OCI-LY3 (cell line): Measurements from ENCODE around the gene RRH.

Experiments used
- H2AFZ ChIP-seq: fragments of 200-600, 300-600 bp; shearing (Covaris generic); 2 replicates; pipeline ENCODE4 v1.6.0; 2014; ENCODE audit warnings: antibody characterized with exemption, low read depth, low read length
- H3K27ac ChIP-seq: fragments of 200-600, 300-600 bp; sonication (generic); 2 replicates; pipeline ENCODE4 v1.5.1; 2014; ENCODE audit warnings: mild to moderate bottlenecking, low read length, moderate library complexity, mixed read lengths
- H3K27me3 ChIP-seq: fragments of 200-600, 300-600 bp; sonication (generic); 2 replicates; pipeline ENCODE4 v1.6.1; 2014; ENCODE audit warnings: low read depth, low read length, mixed read lengths
- H3K36me3 ChIP-seq: fragments of 200-600, 300-600 bp; sonication (generic); replicated peaks from 2 replicates; pipeline ENCODE3; 2014; ENCODE audit warnings: low read depth, low read length, mixed read lengths
- H3K4me1 ChIP-seq: fragments of 300-600, 200-600 bp; sonication (generic); 2 replicates; pipeline ENCODE4 v1.6.1; 2014; ENCODE audit warnings: low read length, mixed read lengths
- H3K4me2 ChIP-seq: fragments of 200-600, 300-600 bp; sonication (generic); 2 replicates; pipeline ENCODE4 v1.6.1; 2014; ENCODE audit warnings: low read length, mixed read lengths
- H3K4me3 ChIP-seq: fragments of 300-600, 200-600 bp; sonication (generic); 2 replicates; pipeline ENCODE4 v1.5.1; 2014; ENCODE audit warnings: antibody characterized with exemption, mild to moderate bottlenecking, low read length, moderate library complexity
- H3K79me2 ChIP-seq: fragments of 300-600, 200-600 bp; shearing (Covaris generic); 2 replicates; pipeline ENCODE4 v1.6.1; 2014; ENCODE audit warnings: mild to moderate bottlenecking, low read length, mixed read lengths
- H3K9ac ChIP-seq: fragments of 300-600, 200-600 bp; shearing (Covaris generic); 2 replicates; pipeline ENCODE4 v1.6.0; 2014; ENCODE audit warnings: mild to moderate bottlenecking, low read length, moderate library complexity
- H3K9me3 ChIP-seq: fragments of 200-600, 300-600 bp; shearing (Covaris generic); 2 replicates; pipeline ENCODE4 v1.6.1; 2014; ENCODE audit warnings: low read length, mixed read lengths; ENCODE audit not compliant: insufficient read depth
- H4K20me1 ChIP-seq: fragments of 200-600, 300-600 bp; sonication (generic); 2 replicates; pipeline ENCODE4 v1.6.1; 2016; ENCODE audit warnings: low read length, mixed read lengths; ENCODE audit not compliant: insufficient read depth
- CTCF ChIP-seq: fragments of 200-600, 300-600 bp; sonication (generic); IDR thresholded peaks from 2 replicates; pipeline ENCODE4 v1.5.1; 2014; ENCODE audit warnings: antibody characterized with exemption, low read length, low read depth
- EZH2phosphoT487 ChIP-seq: fragments of 200-600 bp; shearing (Covaris generic); IDR thresholded peaks from 2 replicates; pipeline ENCODE4 v1.6.1; 2018; ENCODE audit warnings: antibody characterized with exemption, mixed run types, low read depth

The RRH gene

GRCh38 chr4:109820563-109820962, 7.2 kb upstream of the RRH start:
- peaks cover 37% of the 10 kb centered on the region for H3K4me1 ChIP-seq
- peaks cover 44% of the 10 kb centered on the region for H3K36me3 ChIP-seq
- peaks cover 55% of the 10 kb centered on the region for H3K79me2 ChIP-seq

GRCh38 chr4:109821185-109821584, 6.6 kb upstream of the RRH start:
- Histone ChIP-seq H2AFZ (no peak overlapping the region), H3K27me3 (no peaks in the 10 kb centered on the region), H3K4me3 (no peak overlapping the region), H3K4me1 (peaks cover 37% of the 10 kb centered on the region), H3K9me3 (no peaks in the 10 kb centered on the region), H3K27ac (peak overlapping the region; percentile 39), H3K36me3 (peaks cover 44% of the 10 kb centered on the region), H4K20me1 (no peaks in the 10 kb centered on the region), H3K9ac (no peak overlapping the region), H3K4me2 (peak overlapping the region; percentile 34), H3K79me2 (peaks cover 49% of the 10 kb centered on the region)
- no peak for TF ChIP-seq CTCF
- TF ChIP-seq EZH2phosphoT487, result no peak

More at GRCh38 chr4:109820563-109820962, 7.2 kb upstream of the RRH start:
- no peaks in the 10 kb centered on the region for H4K20me1 ChIP-seq
- peak overlapping the region; percentile 34 for H3K4me2 ChIP-seq
- no peak overlapping the region for H2AFZ ChIP-seq
- no peak for TF ChIP-seq CTCF
- TF ChIP-seq EZH2phosphoT487, result no peak
- H3K4me3 ChIP-seq, result no peak overlapping the region
- no peaks in the 10 kb centered on the region for H3K27me3 ChIP-seq
- H3K27ac ChIP-seq, result peak overlapping the region; percentile 39
- H3K9me3 ChIP-seq, result no peaks in the 10 kb centered on the region
- no peak overlapping the region for H3K9ac ChIP-seq

GRCh38 chr4:109826719-109827118, 1.1 kb upstream of the RRH start:
- Histone ChIP-seq H3K79me2 (no peaks in the 10 kb centered on the region; the same call in 1 of the 2 replicates), H3K4me2 (no peak overlapping the region), H3K27me3 (no peaks in the 10 kb centered on the region), H3K4me1 (peaks cover under 1% of the 10 kb centered on the region; the same call in 1 of the 2 replicates), H3K4me3 (no peak overlapping the region), H3K9ac (no peak overlapping the region), H3K9me3 (no peaks in the 10 kb centered on the region), H3K27ac (no peak overlapping the region), H2AFZ (no peak overlapping the region), H3K36me3 (peaks cover 21% of the 10 kb centered on the region), H4K20me1 (no peaks in the 10 kb centered on the region)
- TF ChIP-seq CTCF (peak; percentile 66), EZH2phosphoT487 (no peak)

GRCh38 chr4:109833756-109834155, 6.0 kb downstream of the RRH start:
- no peaks in the 10 kb centered on the region for H3K4me1 ChIP-seq
- H3K27me3 ChIP-seq, result no peaks in the 10 kb centered on the region
- no peak overlapping the region for H3K9ac ChIP-seq
- H3K4me2 ChIP-seq, result no peak overlapping the region
- H4K20me1 ChIP-seq, result no peaks in the 10 kb centered on the region
- H3K4me3 ChIP-seq, result no peak overlapping the region
- H3K36me3 ChIP-seq, result peaks cover 9% of the 10 kb centered on the region
- no peaks in the 10 kb centered on the region for H3K9me3 ChIP-seq
- no peak overlapping the region for H2AFZ ChIP-seq
- no peaks in the 10 kb centered on the region for H3K79me2 ChIP-seq
- H3K27ac ChIP-seq, result no peak overlapping the region
- TF ChIP-seq EZH2phosphoT487 (no peak), CTCF (no peak)
